ENCODE results near the gene ADNP. TPM values are rescaled to one million over a fixed set of nuclear protein-coding genes. Genes with fewer than 3 reads are reported as not detected.
A peak's percentile ranks its signal among the peaks of the same experiment; 100 is the strongest.

The ADNP gene
- total and polyA plus RNA-seq, 2 of the 13 experiments (the other 11 are each of a cell fraction or from before 2014, with no cell fraction given), result 21.0 to 21.5 TPM

DNA sequence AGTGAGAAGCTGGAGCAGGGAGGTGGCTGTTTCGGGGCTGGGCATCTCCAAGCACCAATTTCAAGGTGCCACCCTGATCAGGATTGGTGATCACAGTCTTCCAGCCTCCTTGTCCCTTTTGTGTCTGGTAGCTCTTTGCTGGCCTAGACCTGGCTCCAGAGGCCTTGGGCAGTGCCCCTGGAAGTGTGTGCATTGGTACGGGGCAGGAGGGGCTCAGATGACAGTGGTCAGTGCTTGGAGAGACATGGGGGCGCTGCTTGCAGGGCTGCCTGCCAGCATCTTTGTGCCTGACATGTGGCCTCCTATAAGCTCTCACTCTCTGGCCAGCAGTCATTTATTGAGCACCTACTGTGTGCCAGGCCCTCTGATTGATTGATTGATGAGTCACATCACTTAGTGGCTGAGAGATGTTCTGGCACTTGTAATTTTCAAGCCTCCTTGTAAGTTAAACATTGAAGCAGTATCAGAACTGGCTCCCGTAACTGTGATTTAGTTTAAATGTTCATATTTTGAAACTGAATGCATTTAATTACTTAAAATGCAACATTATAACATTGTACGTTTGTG lies 74.7 kb downstream of the ADNP start (continued):
- TF ChIP-seq, protein P1, sequence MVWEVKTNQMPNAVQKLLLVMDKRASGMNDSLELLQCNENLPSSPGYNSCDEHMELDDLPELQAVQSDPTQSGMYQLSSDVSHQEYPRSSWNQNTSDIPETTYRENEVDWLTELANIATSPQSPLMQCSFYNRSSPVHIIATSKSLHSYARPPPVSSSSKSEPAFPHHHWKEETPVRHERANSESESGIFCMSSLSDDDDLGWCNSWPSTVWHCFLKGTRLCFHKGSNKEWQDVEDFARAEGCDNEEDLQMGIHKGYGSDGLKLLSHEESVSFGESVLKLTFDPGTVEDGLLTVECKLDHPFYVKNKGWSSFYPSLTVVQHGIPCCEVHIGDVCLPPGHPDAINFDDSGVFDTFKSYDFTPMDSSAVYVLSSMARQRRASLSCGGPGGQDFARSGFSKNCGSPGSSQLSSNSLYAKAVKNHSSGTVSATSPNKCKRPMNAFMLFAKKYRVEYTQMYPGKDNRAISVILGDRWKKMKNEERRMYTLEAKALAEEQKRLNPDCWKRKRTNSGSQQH (CRISPR knock-in tag; IDR thresholded peaks at IDR 0.05; ENCODE audit: low read depth), result peak; percentile 10; the same call in 1 of the 2 replicates
- TF ChIP-seq SKI (IDR thresholded peaks at IDR 0.05; ENCODE audit: partially characterized antibody) (no peak), FOSL1 (CRISPR knock-in tag; IDR thresholded peaks at IDR 0.05; ENCODE audit: borderline replicate concordance) (no peak), ZNF883 (CRISPR knock-in tag; IDR thresholded peaks at IDR 0.05; ENCODE audit: not compliant biosample characterization) (no peak), ZNF75D (CRISPR knock-in tag; IDR thresholded peaks at IDR 0.05; ENCODE audit: borderline replicate concordance) (no peak), ZFP37 (CRISPR knock-in tag; IDR thresholded peaks at IDR 0.05; ENCODE audit: borderline replicate concordance) (no peak), GZF1 (CRISPR knock-in tag; IDR thresholded peaks at IDR 0.05) (no peak), ZNF530 (CRISPR knock-in tag; IDR thresholded peaks at IDR 0.05; ENCODE audit: low read depth) (no peak), ZNF451 (CRISPR knock-in tag; IDR thresholded peaks at IDR 0.05) (no peak), GTF2F1 (IDR thresholded peaks at IDR 0.05; ENCODE audit: low read length) (no peak), U2AF1 (optimal IDR thresholded peaks at IDR 0.05; ENCODE audit: low read depth, low read length) (no peak), ZKSCAN1 (IDR thresholded peaks at IDR 0.05; ENCODE audit: low read length) (peak; percentile 88), TGIF2 (CRISPR knock-in tag; IDR thresholded peaks at IDR 0.05) (no peak), SOX5 (CRISPR knock-in tag; IDR thresholded peaks at IDR 0.05; ENCODE audit: borderline replicate concordance) (no peak), ZNF556 (CRISPR knock-in tag; IDR thresholded peaks at IDR 0.05; ENCODE audit: borderline replicate concordance) (no peak), ATF2 (CRISPR knock-in tag; IDR thresholded peaks at IDR 0.05) (no peak), RARA (CRISPR knock-in tag; IDR thresholded peaks at IDR 0.05) (no peak), XBP1 (CRISPR knock-in tag; IDR thresholded peaks at IDR 0.05) (no peak), ZSCAN21 (CRISPR knock-in tag; IDR thresholded peaks at IDR 0.05; ENCODE audit: borderline replicate concordance) (no peak), ZNF496 (CRISPR knock-in tag; IDR thresholded peaks at IDR 0.05; ENCODE audit: insufficient replicate concordance) (no peak)
- TF ChIP-seq, protein P2, sequence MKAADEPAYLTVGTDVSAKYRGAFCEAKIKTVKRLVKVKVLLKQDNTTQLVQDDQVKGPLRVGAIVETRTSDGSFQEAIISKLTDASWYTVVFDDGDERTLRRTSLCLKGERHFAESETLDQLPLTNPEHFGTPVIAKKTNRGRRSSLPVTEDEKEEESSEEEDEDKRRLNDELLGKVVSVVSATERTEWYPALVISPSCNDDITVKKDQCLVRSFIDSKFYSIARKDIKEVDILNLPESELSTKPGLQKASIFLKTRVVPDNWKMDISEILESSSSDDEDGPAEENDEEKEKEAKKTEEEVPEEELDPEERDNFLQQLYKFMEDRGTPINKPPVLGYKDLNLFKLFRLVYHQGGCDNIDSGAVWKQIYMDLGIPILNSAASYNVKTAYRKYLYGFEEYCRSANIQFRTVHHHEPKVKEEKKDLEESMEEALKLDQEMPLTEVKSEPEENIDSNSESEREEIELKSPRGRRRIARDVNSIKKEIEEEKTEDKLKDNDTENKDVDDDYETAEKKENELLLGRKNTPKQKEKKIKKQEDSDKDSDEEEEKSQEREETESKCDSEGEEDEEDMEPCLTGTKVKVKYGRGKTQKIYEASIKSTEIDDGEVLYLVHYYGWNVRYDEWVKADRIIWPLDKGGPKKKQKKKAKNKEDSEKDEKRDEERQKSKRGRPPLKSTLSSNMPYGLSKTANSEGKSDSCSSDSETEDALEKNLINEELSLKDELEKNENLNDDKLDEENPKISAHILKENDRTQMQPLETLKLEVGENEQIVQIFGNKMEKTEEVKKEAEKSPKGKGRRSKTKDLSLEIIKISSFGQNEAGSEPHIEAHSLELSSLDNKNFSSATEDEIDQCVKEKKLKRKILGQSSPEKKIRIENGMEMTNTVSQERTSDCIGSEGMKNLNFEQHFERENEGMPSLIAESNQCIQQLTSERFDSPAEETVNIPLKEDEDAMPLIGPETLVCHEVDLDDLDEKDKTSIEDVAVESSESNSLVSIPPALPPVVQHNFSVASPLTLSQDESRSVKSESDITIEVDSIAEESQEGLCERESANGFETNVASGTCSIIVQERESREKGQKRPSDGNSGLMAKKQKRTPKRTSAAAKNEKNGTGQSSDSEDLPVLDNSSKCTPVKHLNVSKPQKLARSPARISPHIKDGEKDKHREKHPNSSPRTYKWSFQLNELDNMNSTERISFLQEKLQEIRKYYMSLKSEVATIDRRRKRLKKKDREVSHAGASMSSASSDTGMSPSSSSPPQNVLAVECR (CRISPR knock-in tag; IDR thresholded peaks at IDR 0.05; ENCODE audit: borderline replicate concordance), result no peak
- TF ChIP-seq, protein P3, sequence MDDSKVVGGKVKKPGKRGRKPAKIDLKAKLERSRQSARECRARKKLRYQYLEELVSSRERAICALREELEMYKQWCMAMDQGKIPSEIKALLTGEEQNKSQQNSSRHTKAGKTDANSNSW (CRISPR knock-in tag; IDR thresholded peaks at IDR 0.05; ENCODE audit: borderline replicate concordance), result no peak

Measured in HepG2 (cell line).